Measurements from ENCODE around the gene NPAT. TPM values are rescaled to one million over a fixed set of nuclear protein-coding genes. Genes with fewer than 3 reads are reported as not detected.

Gene NPAT
- total and polyA plus RNA-seq, 2 experiments from 2014 or later = 3.7 to 14.3 TPM

- no peaks in the 10 kb centered on the region for H4K20me1 ChIP-seq (ENCODE audit: insufficient read depth, poor library complexity, severe bottlenecking)
- H3K27me3 ChIP-seq = no peaks in the 10 kb centered on the region
- H3K4me3 ChIP-seq = no peak overlapping the region
- no peak overlapping the region for H3K4me2 ChIP-seq
- no peaks in the 10 kb centered on the region for H3K36me3 ChIP-seq (replicated peaks; ENCODE audit: insufficient read depth, low read depth)
- no peak overlapping the region for H2AFZ ChIP-seq
- DNase-seq (ENCODE audit: low spot score) = no peak
- peaks cover 25% of the 10 kb centered on the region for H3K79me2 ChIP-seq
- TF ChIP-seq EZH2phosphoT487 (IDR thresholded peaks at IDR 0.05; ENCODE audit: low read depth, severe bottlenecking, unreplicated experiment) (no peak), EZH2 (IDR thresholded peaks at IDR 0.05; ENCODE audit: borderline replicate concordance) (no peak), CTCF (IDR thresholded peaks at IDR 0.05; ENCODE audit: poor library complexity) (no peak)
- no peaks in the 10 kb centered on the region for H3K9me2 ChIP-seq (replicated peaks; ENCODE audit: insufficient read depth)
- H3K27ac ChIP-seq = no peak overlapping the region
- WGBS (ENCODE audit: low lambda C conversion rate, missing lambda C conversion rate) = 96% methylated on average over 3 of the region's 3 CpGs
- no peaks in the 10 kb centered on the region for H3K4me1 ChIP-seq (ENCODE audit: insufficient read depth)
- H3K9me3 ChIP-seq (ENCODE audit: low read depth) = no peaks in the 10 kb centered on the region
These were observed 25.5 kb downstream of the NPAT start for GRCh38 chr11:108196901-108197300.

- no peak overlapping the region for H3K4me2 ChIP-seq
- no peak for DNase-seq (ENCODE audit: low spot score)
- H2AFZ ChIP-seq = no peak overlapping the region
- no peaks in the 10 kb centered on the region for H3K36me3 ChIP-seq (replicated peaks; ENCODE audit: insufficient read depth, low read depth)
- H3K79me2 ChIP-seq = peaks cover 8% of the 10 kb centered on the region
- H3K4me1 ChIP-seq (ENCODE audit: insufficient read depth) = no peaks in the 10 kb centered on the region
- no peaks in the 10 kb centered on the region for H3K9me3 ChIP-seq (ENCODE audit: low read depth)
- H3K4me3 ChIP-seq = no peak overlapping the region
- no peaks in the 10 kb centered on the region for H4K20me1 ChIP-seq (ENCODE audit: insufficient read depth, poor library complexity, severe bottlenecking)
- TF ChIP-seq EZH2phosphoT487 (IDR thresholded peaks at IDR 0.05; ENCODE audit: low read depth, severe bottlenecking, unreplicated experiment) = no peak
- no peak for TF ChIP-seq CTCF (IDR thresholded peaks at IDR 0.05; ENCODE audit: poor library complexity)
- no peak for TF ChIP-seq EZH2 (IDR thresholded peaks at IDR 0.05; ENCODE audit: borderline replicate concordance)
- no peaks in the 10 kb centered on the region for H3K27me3 ChIP-seq
- no peak overlapping the region for H3K27ac ChIP-seq
- no peaks in the 10 kb centered on the region for H3K9me2 ChIP-seq (replicated peaks; ENCODE audit: insufficient read depth)
These were observed 28.7 kb downstream of the NPAT start for GRCh38 chr11:108193725-108194124.

- no peaks in the 10 kb centered on the region for H3K9me3 ChIP-seq (ENCODE audit: low read depth)
- no peak for TF ChIP-seq CTCF (IDR thresholded peaks at IDR 0.05; ENCODE audit: poor library complexity)
- TF ChIP-seq EZH2phosphoT487 (IDR thresholded peaks at IDR 0.05; ENCODE audit: low read depth, severe bottlenecking, unreplicated experiment) = no peak
- no peak for TF ChIP-seq EZH2 (IDR thresholded peaks at IDR 0.05; ENCODE audit: borderline replicate concordance)
- H4K20me1 ChIP-seq (ENCODE audit: insufficient read depth, poor library complexity, severe bottlenecking) = no peaks in the 10 kb centered on the region
- no peaks in the 10 kb centered on the region for H3K27me3 ChIP-seq
- peaks cover 6% of the 10 kb centered on the region for H3K36me3 ChIP-seq (replicated peaks; ENCODE audit: insufficient read depth, low read depth)
- DNase-seq (ENCODE audit: low spot score) = no peak
- H3K4me2 ChIP-seq = no peak overlapping the region
- 93% methylated on average over 5 of the region's 5 CpGs for WGBS (ENCODE audit: low lambda C conversion rate, missing lambda C conversion rate)
- H3K27ac ChIP-seq = no peak overlapping the region
- no peaks in the 10 kb centered on the region for H3K4me1 ChIP-seq (ENCODE audit: insufficient read depth)
- no peaks in the 10 kb centered on the region for H3K79me2 ChIP-seq
- H2AFZ ChIP-seq = no peak overlapping the region
- H3K4me3 ChIP-seq = no peak overlapping the region
- H3K9me2 ChIP-seq (replicated peaks; ENCODE audit: insufficient read depth) = no peaks in the 10 kb centered on the region
These were observed 44.9 kb downstream of the NPAT start for GRCh38 chr11:108177570-108177969.

- no peaks in the 10 kb centered on the region for H3K9me2 ChIP-seq (replicated peaks; ENCODE audit: insufficient read depth)
- no peaks in the 10 kb centered on the region for H3K4me1 ChIP-seq (ENCODE audit: insufficient read depth)
- H3K36me3 ChIP-seq (replicated peaks; ENCODE audit: insufficient read depth, low read depth) = peaks cover 4% of the 10 kb centered on the region
- no peak overlapping the region for H2AFZ ChIP-seq
- no peaks in the 10 kb centered on the region for H3K79me2 ChIP-seq
- no peaks in the 10 kb centered on the region for H3K9me3 ChIP-seq (ENCODE audit: low read depth)
- H4K20me1 ChIP-seq (ENCODE audit: insufficient read depth, poor library complexity, severe bottlenecking) = no peaks in the 10 kb centered on the region
- H3K4me2 ChIP-seq = no peak overlapping the region
- no peak overlapping the region for H3K4me3 ChIP-seq
- H3K27me3 ChIP-seq = no peaks in the 10 kb centered on the region
- no peak for DNase-seq (ENCODE audit: low spot score)
- H3K27ac ChIP-seq = no peak overlapping the region
- WGBS (ENCODE audit: low lambda C conversion rate, missing lambda C conversion rate) = 89% methylated on average over 2 of the region's 2 CpGs
- TF ChIP-seq EZH2phosphoT487 (IDR thresholded peaks at IDR 0.05; ENCODE audit: low read depth, severe bottlenecking, unreplicated experiment) (no peak), CTCF (IDR thresholded peaks at IDR 0.05; ENCODE audit: poor library complexity) (no peak), EZH2 (IDR thresholded peaks at IDR 0.05; ENCODE audit: borderline replicate concordance) (no peak)
These were observed 52.3 kb downstream of the NPAT start for GRCh38 chr11:108170184-108170583.

Measured in hepatocyte (in vitro differentiated cells).